Measurements from ENCODE around the gene SLC16A2.

SLC16A2 gene

DNA sequence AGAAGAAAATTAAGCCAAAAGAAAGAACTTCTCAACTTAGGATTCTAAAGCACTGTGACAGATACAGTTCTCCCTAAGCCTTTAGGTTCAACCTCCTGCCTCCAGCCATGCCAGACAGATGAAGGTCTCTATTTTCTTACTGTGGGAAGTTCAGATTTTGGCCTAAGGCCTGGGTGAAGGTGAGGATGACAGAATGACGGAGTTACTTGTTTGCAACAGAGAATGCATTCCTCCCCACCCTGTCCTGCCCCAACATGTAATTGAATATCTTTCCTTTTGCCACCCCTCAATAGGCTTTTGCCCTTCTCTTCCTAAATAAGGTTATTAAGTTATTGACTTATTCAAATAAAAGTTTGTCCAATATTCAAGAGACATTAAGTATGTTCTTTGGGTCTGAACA lies 25.6 kb downstream of the SLC16A2 start:
- intact Hi-C loops (cut with DNase I; ENCODE audit: low total_unique reads) = no loop called here
- no peaks in the 10 kb centered on the region for H3K9me3 ChIP-seq
- no peak overlapping the region for H3K27ac ChIP-seq
- no peaks in the 10 kb centered on the region for H3K4me1 ChIP-seq
- H3K4me3 ChIP-seq = no peak overlapping the region
- TF ChIP-seq, protein P1, sequence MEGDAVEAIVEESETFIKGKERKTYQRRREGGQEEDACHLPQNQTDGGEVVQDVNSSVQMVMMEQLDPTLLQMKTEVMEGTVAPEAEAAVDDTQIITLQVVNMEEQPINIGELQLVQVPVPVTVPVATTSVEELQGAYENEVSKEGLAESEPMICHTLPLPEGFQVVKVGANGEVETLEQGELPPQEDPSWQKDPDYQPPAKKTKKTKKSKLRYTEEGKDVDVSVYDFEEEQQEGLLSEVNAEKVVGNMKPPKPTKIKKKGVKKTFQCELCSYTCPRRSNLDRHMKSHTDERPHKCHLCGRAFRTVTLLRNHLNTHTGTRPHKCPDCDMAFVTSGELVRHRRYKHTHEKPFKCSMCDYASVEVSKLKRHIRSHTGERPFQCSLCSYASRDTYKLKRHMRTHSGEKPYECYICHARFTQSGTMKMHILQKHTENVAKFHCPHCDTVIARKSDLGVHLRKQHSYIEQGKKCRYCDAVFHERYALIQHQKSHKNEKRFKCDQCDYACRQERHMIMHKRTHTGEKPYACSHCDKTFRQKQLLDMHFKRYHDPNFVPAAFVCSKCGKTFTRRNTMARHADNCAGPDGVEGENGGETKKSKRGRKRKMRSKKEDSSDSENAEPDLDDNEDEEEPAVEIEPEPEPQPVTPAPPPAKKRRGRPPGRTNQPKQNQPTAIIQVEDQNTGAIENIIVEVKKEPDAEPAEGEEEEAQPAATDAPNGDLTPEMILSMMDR (IDR thresholded peaks at IDR 0.05) = no peak
- H3K36me3 ChIP-seq = no peaks in the 10 kb centered on the region
- no peak for DNase-seq
- H3K27me3 ChIP-seq = no peaks in the 10 kb centered on the region

DNA sequence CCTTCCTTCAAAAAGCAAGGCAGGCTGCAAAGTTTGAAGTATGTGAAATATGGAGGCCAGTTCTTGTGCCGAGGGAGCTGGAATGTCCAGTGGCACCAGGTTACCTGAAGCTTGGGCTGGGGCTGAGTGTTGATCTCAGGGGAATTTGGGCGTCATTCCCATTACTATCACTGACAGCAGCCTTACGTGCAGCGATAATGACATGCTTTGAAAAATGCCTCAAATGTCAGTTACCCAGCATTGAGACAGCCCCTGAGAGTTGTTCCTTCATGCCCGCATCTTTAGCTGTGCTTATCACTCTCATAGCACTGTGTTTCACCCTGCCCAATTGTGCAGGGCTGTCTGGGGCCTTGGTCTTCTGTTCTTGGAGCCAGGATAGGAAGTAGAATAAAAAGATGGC lies 27.4 kb downstream of the SLC16A2 start:
- intact Hi-C loops (cut with DNase I; ENCODE audit: low total_unique reads) = no loop called here
- Histone ChIP-seq H3K36me3 (no peaks in the 10 kb centered on the region), H3K9me3 (no peaks in the 10 kb centered on the region), H3K27me3 (no peaks in the 10 kb centered on the region), H3K4me3 (no peak overlapping the region), H3K27ac (no peak overlapping the region), H3K4me1 (no peaks in the 10 kb centered on the region)
- DNase-seq = no peak
- TF ChIP-seq, protein P1 (IDR thresholded peaks at IDR 0.05) = no peak

DNA sequence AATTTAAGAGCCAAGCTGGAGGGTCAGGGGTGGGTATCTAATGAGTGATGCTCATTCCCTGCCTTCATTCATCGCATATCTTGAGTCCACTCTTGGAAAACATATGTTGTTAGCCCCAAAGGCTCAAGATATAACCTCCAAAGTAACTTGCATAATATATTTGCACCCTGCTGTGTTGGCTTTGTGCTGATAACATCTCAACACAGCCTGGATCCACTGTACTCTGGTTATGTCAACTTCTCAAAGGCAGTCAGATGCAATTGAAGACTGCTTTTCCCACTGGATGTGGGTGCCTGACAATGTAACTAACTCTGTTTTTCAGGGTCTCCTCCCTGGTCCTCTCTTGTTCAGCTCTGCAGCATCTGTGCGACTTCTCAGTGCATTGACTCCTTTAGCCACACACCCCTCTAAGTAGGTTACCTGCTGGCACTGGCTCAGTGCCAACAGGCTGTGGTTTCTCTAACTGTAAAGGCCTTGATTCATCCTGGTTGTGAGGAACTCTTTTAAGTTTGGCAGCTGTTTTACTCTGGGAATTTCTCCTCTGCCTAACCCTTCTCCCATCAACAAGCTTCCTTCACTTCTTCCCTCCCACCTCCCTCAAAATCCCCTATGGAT lies 28.1 kb downstream of the SLC16A2 start:
- no peak for DNase-seq
- Histone ChIP-seq H3K4me3 (no peak overlapping the region), H3K4me1 (no peaks in the 10 kb centered on the region), H3K36me3 (no peaks in the 10 kb centered on the region), H3K27me3 (no peaks in the 10 kb centered on the region), H3K27ac (no peak overlapping the region), H3K9me3 (no peaks in the 10 kb centered on the region)
- TF ChIP-seq, protein P1 (IDR thresholded peaks at IDR 0.05) = no peak
- intact Hi-C loops (cut with DNase I; ENCODE audit: low total_unique reads) = no loop called here

DNA sequence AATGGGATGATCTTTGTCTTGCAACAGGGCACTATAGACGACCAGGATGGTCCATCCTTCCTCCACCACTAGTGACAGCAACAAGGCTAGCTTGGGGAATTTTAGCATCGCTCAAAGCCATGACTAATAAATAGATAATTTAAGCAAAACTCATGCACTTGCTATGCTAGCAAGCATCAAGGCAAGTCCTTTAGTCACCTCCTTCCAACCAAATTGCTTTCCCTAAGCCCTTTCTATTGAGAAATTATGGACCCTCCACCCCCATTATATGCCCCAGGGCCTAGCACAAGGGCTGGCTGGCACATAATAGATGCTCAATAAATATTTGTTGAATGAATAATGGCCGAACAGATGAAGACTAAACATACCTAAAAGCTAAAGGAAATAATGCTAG lies 28.6 kb downstream of the SLC16A2 start:
- Histone ChIP-seq H3K36me3 (no peaks in the 10 kb centered on the region), H3K4me1 (no peaks in the 10 kb centered on the region), H3K4me3 (no peak overlapping the region), H3K27me3 (no peaks in the 10 kb centered on the region), H3K27ac (no peak overlapping the region), H3K9me3 (no peaks in the 10 kb centered on the region)
- no peak for DNase-seq
- intact Hi-C loops (cut with DNase I; ENCODE audit: low total_unique reads) = no loop called here
- TF ChIP-seq, protein P1 (IDR thresholded peaks at IDR 0.05) = no peak

DNA sequence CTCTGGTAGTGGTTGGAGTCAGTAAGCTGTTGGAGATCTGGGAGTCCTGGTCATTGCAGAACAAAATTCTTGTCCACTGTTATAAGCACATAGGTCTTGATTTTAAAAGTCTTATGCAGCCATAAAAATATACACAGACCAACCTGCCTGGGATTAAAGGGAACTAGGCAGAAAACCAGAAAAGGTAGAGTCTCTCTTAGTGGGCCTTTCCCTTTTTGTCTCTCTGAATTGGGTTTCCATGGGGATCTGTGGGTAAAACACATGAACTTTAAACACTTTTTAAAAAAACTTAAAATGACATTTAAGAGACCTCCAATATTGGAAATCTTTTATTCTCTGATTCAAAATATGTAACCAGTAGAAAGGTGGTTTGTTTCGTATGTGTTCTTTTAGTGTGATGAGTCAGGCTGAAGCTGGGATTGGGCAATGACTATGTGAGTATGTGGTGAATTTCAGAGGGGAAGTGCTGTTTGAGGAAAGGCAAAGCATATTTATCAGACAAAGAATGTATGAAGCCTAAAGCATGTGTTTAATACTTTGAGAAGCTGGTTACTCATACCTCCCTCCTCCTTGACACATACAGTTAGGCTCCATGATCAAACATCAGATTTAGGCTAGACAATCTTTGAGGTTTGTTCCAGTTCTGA lies 29.6 kb downstream of the SLC16A2 start:
- Histone ChIP-seq H3K9me3 (no peaks in the 10 kb centered on the region), H3K4me3 (no peak overlapping the region), H3K4me1 (no peaks in the 10 kb centered on the region), H3K27ac (peak overlapping the region in 1 of 2 donors; percentile 5), H3K36me3 (no peaks in the 10 kb centered on the region), H3K27me3 (no peaks in the 10 kb centered on the region)
- peak in 1 of 2 donors; percentile 28 for DNase-seq
- TF ChIP-seq, protein P1 (IDR thresholded peaks at IDR 0.05) = no peak
- intact Hi-C loops (cut with DNase I; ENCODE audit: low total_unique reads) = no loop called here
